Measurements from ENCODE around the gene RHOT1.

RHOT1 gene

DNA sequence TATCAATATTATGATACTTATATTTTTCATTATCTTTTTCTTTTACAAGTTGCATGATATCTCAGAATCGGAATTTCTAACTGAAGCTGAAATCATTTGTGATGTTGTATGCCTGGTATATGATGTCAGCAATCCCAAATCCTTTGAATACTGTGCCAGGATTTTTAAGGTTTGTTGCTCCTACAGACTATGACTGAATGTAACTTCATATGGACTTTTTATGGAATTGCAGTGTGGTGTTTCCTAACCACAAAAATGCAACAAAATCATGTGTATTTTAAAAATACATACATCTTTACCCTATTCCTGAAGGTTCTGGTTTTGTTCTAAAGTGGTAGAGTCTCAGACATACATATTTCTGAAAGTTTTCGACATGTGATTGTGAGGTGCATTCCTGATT, 64.6 kb downstream of the RHOT1 start:
- peaks cover 44% of the 10 kb centered on the region for H3K36me3 Mint-ChIP-seq (ENCODE audit: low read depth)
- peaks cover 9% of the 10 kb centered on the region for H3K4me1 Mint-ChIP-seq
- H3K9me3 Mint-ChIP-seq, result no peaks in the 10 kb centered on the region
- TF ChIP-seq, protein P1, sequence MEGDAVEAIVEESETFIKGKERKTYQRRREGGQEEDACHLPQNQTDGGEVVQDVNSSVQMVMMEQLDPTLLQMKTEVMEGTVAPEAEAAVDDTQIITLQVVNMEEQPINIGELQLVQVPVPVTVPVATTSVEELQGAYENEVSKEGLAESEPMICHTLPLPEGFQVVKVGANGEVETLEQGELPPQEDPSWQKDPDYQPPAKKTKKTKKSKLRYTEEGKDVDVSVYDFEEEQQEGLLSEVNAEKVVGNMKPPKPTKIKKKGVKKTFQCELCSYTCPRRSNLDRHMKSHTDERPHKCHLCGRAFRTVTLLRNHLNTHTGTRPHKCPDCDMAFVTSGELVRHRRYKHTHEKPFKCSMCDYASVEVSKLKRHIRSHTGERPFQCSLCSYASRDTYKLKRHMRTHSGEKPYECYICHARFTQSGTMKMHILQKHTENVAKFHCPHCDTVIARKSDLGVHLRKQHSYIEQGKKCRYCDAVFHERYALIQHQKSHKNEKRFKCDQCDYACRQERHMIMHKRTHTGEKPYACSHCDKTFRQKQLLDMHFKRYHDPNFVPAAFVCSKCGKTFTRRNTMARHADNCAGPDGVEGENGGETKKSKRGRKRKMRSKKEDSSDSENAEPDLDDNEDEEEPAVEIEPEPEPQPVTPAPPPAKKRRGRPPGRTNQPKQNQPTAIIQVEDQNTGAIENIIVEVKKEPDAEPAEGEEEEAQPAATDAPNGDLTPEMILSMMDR (IDR thresholded peaks at IDR 0.05; ENCODE audit: unreplicated experiment in 3 of 3), result no peak
- no peak overlapping the region for H3K27ac Mint-ChIP-seq
- no peaks in the 10 kb centered on the region for H3K27me3 Mint-ChIP-seq (ENCODE audit: low read depth)
- H3K4me3 Mint-ChIP-seq, result no peak overlapping the region

DNA sequence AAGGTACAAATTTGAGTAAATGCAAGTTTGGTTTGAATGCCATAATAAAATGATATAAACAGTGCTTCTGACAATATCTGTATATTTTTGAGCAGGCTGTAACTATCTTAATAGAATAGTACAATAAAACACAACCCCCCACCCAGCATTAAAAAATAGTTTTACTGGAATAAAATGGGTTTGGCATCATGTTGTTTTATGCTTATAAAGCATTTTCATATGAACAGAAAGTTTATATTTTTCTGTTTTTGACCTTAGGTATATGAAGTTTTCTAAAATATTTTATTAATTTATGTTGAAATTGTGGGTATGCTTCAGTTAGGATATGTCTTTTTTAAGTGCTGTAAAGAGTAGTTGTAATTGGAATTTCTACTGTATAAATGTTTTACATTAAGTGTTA, 66.1 kb downstream of the RHOT1 start:
- no peaks in the 10 kb centered on the region for H3K27me3 Mint-ChIP-seq (ENCODE audit: low read depth)
- H3K4me3 Mint-ChIP-seq, result no peak overlapping the region
- H3K36me3 Mint-ChIP-seq (ENCODE audit: low read depth), result peaks cover 45% of the 10 kb centered on the region
- no peaks in the 10 kb centered on the region for H3K9me3 Mint-ChIP-seq
- TF ChIP-seq, protein P1 (IDR thresholded peaks at IDR 0.05; ENCODE audit: unreplicated experiment in 3 of 3), result no peak
- peaks cover 9% of the 10 kb centered on the region for H3K4me1 Mint-ChIP-seq
- no peak overlapping the region for H3K27ac Mint-ChIP-seq

DNA sequence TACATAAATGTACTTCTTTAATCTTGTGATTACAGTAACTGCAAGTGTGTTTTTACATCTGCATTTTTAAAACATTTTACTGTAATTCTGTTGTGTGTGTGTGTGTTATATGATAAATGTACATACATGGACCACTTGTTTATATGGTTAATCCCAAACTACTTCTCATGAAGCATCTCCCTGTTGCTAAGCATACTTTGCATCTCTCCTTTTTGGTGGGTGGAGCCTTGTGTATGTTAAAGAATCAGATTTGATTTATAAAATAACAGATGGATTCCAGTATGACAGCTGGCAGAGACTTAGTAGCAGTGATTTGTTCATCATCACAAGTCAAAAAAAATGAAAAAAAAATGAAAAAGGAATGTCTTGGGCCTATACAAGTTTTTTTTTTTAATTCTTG, 67.3 kb downstream of the RHOT1 start:
- TF ChIP-seq, protein P1 (IDR thresholded peaks at IDR 0.05; ENCODE audit: unreplicated experiment in 3 of 3), result no peak
- Mint-ChIP-seq H3K9me3 (no peaks in the 10 kb centered on the region), H3K27ac (no peak overlapping the region), H3K4me3 (no peak overlapping the region), H3K4me1 (peaks cover 9% of the 10 kb centered on the region), H3K27me3 (ENCODE audit: low read depth) (no peaks in the 10 kb centered on the region), H3K36me3 (ENCODE audit: low read depth) (peaks cover 48% of the 10 kb centered on the region)

DNA sequence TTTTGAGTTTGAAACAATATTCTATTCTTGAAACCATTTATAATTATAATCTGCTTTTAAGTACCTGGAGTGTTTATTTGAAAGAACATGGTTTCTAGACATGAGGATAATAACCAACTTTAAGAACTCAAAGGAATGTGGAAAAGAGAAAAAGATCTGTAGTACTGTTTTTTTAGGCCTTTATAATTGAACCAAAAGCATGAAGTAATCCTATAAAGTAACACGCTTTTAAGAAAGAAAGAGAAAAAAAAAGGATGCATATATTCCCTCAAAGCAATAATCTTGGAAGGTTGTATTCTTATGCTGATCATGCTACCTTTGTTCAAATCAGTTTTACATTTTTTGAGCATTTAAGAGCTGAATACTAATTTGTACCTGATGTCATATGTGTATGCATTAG, 69.4 kb downstream of the RHOT1 start:
- TF ChIP-seq, protein P1 (IDR thresholded peaks at IDR 0.05; ENCODE audit: unreplicated experiment in 3 of 3), result no peak
- peaks cover 36% of the 10 kb centered on the region for H3K36me3 Mint-ChIP-seq (ENCODE audit: low read depth)
- no peaks in the 10 kb centered on the region for H3K4me1 Mint-ChIP-seq
- no peaks in the 10 kb centered on the region for H3K27me3 Mint-ChIP-seq (ENCODE audit: low read depth)
- no peaks in the 10 kb centered on the region for H3K9me3 Mint-ChIP-seq
- H3K27ac Mint-ChIP-seq, result no peak overlapping the region
- H3K4me3 Mint-ChIP-seq, result no peak overlapping the region

DNA sequence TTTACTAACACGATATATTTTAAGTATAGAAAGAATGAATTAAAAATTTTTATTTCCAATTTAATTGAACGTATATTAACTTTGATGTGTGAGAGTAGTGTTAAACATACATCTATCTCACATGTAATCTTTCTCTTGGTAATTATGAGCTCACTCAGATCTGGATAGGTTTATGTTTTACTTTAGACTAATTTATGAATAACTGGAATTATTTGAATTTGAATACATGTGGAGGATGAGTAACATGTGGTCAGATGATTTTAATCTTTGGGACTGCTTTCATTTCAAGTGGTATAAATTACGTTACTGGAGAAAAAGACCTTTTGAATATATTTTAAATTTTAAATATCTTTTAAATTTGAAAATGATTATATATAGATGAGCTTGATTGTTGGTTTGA, 73.4 kb downstream of the RHOT1 start:
- Mint-ChIP-seq H3K9me3 (no peaks in the 10 kb centered on the region), H3K36me3 (ENCODE audit: low read depth) (peaks cover 15% of the 10 kb centered on the region), H3K4me3 (no peak overlapping the region), H3K27me3 (ENCODE audit: low read depth) (no peaks in the 10 kb centered on the region), H3K27ac (no peak overlapping the region), H3K4me1 (no peaks in the 10 kb centered on the region)
- TF ChIP-seq, protein P1 (IDR thresholded peaks at IDR 0.05; ENCODE audit: unreplicated experiment in 3 of 3), result no peak

DNA sequence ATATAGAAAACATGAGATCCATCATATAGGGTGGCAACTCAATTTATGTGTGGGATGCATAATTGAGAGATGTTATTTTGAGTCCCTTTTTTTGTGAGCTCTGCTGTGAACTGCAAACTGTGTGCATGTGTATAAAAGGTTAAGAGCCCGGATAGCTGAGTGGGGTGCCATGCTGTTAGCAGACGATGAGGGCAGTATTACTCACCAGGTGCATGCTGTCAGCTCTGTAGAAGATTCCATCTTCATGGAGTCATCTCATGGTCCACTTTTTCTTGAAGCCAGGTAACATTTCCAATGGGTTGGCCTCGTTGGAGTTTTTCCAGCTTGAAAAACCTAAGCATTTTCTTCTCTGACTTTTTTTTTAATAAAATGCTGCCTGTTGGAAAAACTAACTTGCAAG, 80.3 kb downstream of the RHOT1 start:
- TF ChIP-seq, protein P1 (IDR thresholded peaks at IDR 0.05; ENCODE audit: unreplicated experiment in 3 of 3), result no peak
- H3K27ac Mint-ChIP-seq, result no peak overlapping the region
- no peaks in the 10 kb centered on the region for H3K4me1 Mint-ChIP-seq
- no peaks in the 10 kb centered on the region for H3K27me3 Mint-ChIP-seq (ENCODE audit: low read depth)
- H3K4me3 Mint-ChIP-seq, result no peak overlapping the region
- H3K36me3 Mint-ChIP-seq (ENCODE audit: low read depth), result peaks cover 18% of the 10 kb centered on the region
- no peaks in the 10 kb centered on the region for H3K9me3 Mint-ChIP-seq

Measured in nephron (organoid).